D721Med (cell line): ENCODE data around the gene GRK5.

Experiments used
- DNase-seq: peaks from one replicate; pipeline ENCODE4 v3.0.0; 2011; ENCODE audit warnings: low spot score; ENCODE audit not compliant: insufficient read length
- FAIRE-seq: peaks from 2 replicates; lab custom pipeline; 2011; peaks lifted over from hg19 to GRCh38; lab: Jason Lieb, UNC
- TF ChIP-seq, protein P1 (sequence below): IDR thresholded peaks from 2 replicates; pipeline ENCODE4 v1.5.1; 2012; ENCODE audit warnings: mild to moderate bottlenecking, control low read depth; ENCODE audit not compliant: insufficient read depth; ENCODE audit errors: missing control alignments

Gene GRK5

DNA sequence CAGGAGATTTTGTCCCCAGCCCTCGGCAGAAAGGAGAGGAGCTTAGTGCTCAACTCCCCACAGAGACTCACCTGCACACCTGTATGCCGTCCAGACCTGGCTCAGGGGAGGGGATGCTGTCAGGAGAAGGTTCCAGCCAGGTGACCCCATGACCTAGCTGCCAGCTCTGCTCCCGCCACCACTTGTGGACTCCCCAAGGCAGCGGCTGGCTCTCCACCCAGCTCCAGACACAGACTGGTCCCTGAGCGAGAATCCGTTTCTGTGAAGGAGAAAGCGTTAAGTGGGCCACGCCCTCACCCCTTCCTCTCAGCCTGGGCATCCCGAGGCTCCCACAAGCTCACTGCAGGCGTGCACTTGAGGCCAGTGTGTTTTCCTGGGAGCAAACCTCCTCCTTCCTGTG is 258.7 kb downstream of the GRK5 start:
- no peak for DNase-seq
- TF ChIP-seq, protein P1, sequence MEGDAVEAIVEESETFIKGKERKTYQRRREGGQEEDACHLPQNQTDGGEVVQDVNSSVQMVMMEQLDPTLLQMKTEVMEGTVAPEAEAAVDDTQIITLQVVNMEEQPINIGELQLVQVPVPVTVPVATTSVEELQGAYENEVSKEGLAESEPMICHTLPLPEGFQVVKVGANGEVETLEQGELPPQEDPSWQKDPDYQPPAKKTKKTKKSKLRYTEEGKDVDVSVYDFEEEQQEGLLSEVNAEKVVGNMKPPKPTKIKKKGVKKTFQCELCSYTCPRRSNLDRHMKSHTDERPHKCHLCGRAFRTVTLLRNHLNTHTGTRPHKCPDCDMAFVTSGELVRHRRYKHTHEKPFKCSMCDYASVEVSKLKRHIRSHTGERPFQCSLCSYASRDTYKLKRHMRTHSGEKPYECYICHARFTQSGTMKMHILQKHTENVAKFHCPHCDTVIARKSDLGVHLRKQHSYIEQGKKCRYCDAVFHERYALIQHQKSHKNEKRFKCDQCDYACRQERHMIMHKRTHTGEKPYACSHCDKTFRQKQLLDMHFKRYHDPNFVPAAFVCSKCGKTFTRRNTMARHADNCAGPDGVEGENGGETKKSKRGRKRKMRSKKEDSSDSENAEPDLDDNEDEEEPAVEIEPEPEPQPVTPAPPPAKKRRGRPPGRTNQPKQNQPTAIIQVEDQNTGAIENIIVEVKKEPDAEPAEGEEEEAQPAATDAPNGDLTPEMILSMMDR = no peak
- no peak for FAIRE-seq

DNA sequence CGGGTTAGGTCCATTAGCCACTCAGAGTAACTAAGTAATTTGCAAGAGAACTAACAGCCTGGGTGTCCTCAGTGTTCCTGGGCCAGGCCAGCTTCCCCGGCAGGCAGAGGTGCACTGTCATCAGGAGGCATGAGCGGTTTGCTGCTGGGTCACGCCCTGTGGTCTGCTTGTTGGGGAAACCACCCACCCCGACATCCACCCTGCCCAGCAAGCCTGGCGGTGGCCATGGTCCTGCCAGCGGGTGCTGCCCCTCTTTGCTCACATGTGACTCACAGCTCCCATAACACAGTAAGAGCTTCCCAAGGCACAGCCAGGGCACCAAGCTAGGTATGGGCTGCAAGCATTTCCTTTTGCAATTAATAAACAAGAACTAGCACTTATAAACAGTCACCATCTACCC is 259.3 kb downstream of the GRK5 start:
- TF ChIP-seq, protein P1 = no peak
- DNase-seq = no peak
- no peak for FAIRE-seq

DNA sequence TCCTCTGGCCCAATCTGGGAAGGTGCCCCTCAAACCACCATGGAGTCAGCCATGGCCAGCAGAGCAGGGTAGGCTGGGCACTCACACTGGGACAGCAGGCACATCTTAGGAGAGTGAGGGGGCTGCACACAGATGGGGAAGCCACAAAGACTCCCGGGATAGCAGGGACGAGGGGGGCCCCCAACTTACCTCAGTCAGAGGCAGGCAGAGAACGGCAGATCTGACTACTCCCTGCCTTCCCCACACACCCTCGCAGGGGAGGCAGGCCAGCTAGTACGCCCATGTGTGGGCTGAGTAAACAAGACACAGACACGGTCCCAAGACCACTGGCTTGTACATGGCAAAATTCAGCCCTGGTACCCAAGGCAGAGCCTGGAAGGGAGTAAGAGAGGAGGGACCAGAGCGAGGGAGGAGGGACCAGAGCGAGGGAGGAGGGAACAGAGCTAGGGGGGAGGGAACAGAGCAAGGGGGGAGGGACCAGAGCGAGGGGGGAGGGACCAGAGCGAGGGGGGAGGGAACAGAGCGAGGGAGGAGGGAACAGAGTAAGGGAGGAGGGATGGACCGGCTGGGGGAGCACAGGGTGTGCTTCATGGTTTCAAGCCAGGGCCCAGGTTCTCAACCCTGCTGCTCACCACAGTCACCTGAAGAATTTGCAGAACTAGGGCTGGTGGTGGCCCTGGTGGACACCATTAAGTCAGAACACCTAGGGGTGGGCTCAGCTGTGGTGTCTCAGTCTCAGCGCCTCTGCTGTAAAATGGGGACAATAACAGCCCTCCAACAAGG is 261.4 kb downstream of the GRK5 start:
- DNase-seq (no peak), FAIRE-seq (no peak)

DNA sequence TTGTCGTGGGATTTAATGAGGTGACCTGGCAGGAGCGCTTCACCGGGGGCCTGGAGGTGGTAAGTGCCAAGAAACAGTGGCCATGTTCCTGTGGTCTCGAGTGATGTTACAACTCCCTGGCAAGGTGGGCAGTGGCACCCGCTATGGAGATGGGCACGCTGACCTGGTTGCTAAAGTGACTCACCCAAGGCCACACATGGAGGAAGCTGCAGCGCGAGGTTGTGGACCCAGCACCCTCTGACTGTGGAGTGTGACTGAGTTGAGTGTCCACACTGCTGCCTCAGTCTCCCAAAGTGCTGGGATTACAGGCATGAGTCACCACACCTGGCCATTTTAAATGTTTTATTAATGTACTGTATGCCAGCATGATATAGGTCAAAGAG is 261.9 kb downstream of the GRK5 start:
- no peak for DNase-seq
- TF ChIP-seq, protein P1 = no peak
- FAIRE-seq = no peak

More for the DNA sequence above, 261.4 kb downstream of the GRK5 start:
- TF ChIP-seq, protein P1 = no peak

DNA sequence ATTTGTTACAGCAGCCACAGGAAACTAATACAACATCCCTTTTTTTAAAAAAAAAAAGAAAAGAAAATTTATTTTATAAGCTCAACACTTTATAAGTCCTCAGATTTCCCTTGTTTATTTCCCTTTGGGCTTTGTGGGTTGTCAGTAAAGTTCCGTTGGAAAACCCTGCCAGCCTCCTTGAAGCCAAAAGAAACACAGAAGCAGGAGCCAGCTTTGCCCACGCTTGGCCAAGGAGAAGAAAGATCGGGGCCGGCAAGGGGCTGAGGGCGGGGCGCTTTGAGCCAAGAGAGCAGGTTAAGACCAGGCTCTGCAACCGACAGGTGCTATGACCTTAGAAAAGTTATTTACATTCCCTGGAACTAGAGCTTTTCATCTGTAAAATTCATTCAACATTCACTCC is 262.5 kb downstream of the GRK5 start:
- TF ChIP-seq, protein P1 = no peak
- FAIRE-seq = no peak

DNA sequence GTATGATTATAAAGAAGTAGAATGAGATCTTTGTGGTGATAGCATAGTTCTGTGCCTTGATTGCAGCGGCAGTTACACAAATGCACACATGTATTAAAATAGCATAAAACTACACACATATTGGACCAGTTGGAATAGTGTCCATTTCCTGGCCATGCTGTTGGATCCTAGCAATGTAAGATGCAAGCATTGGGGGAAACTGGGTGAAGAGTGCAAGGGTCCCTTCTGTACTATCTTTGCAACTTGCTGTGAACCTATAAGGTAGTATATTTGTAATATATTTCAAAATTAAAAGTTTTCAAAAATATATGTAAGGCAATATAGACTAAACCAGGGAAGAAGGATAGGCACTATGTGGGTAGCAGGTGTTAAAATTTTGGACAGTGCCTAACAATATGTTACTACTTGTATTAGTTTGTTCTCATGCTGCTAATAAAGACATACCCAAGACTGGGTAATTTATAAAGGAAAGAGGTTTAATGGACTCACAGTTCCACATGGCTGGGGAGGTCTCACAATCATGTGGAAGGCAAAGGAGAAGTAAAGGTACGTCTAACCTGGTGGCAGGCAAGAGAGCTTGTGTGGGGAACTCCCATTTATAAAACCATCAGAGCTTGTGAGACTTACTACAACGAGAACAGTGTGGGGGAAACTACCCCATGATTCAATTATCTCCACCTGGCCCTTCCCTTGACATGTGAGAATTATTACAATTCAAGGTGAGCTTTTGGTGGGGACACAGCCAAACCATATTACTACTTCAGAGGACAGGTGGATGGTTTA is 263.7 kb downstream of the GRK5 start:
- TF ChIP-seq, protein P1 = no peak
- DNase-seq = no peak
- FAIRE-seq = no peak

More for the DNA sequence above, 262.5 kb downstream of the GRK5 start:
- DNase-seq = no peak
